OCI-LY1 (cell line): Measurements from ENCODE around the gene BMPR2.

ENCODE experiments used
- EZH2 ChIP-seq: fragments of 200-600 bp; sonication (generic), shearing (Covaris generic); IDR thresholded peaks from 2 replicates; pipeline ENCODE4 v1.8.0; 2017; ENCODE audit warnings: borderline replicate concordance, mixed run types, mild to moderate bottlenecking, antibody characterized with exemption, low read length, moderate library complexity, mixed read lengths
- TF ChIP-seq, protein P1 (sequence below): fragments of 200-600 bp; sonication (generic), shearing (Covaris generic); IDR thresholded peaks from 2 replicates; pipeline ENCODE4 v1.5.1; 2017; ENCODE audit warnings: mild to moderate bottlenecking, antibody characterized with exemption, low read length, moderate library complexity, mixed read lengths

DNA sequence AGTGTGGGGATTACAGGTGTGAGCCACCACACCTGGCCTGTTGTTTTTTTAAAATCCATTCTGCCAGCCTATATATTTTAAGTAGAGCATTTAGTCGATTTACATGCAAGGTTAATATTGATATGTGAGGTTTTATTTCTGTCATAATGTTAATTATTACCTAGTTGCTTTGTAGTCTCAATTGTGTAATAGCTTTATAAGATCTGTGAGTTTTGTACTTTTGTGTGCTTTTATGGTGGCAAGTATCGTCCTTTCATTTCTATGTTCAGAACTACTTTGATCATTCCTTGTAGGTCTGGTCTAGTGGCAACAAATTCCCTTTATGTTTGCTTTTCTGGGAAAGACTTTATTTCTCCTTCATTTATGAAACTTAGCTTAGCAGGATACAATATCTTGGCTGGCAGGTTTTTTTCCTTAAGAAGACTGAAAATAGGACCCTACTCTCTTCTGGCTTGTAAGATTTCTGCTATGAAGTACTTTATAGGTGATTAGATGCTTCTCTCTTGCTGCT lies 207.6 kb downstream of the BMPR2 start:
- no peak for TF ChIP-seq EZH2
- TF ChIP-seq, protein P1, sequence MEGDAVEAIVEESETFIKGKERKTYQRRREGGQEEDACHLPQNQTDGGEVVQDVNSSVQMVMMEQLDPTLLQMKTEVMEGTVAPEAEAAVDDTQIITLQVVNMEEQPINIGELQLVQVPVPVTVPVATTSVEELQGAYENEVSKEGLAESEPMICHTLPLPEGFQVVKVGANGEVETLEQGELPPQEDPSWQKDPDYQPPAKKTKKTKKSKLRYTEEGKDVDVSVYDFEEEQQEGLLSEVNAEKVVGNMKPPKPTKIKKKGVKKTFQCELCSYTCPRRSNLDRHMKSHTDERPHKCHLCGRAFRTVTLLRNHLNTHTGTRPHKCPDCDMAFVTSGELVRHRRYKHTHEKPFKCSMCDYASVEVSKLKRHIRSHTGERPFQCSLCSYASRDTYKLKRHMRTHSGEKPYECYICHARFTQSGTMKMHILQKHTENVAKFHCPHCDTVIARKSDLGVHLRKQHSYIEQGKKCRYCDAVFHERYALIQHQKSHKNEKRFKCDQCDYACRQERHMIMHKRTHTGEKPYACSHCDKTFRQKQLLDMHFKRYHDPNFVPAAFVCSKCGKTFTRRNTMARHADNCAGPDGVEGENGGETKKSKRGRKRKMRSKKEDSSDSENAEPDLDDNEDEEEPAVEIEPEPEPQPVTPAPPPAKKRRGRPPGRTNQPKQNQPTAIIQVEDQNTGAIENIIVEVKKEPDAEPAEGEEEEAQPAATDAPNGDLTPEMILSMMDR = no peak
